ENCODE measurements around the gene IRS1.

IRS1 gene

GRCh38 chr2:226839951-226840350 is 40.3 kb upstream of the IRS1 start:
- DNase-seq (ENCODE audit: low read depth), result no peak
- H3K4me3 ChIP-seq (ENCODE audit: control insufficient read depth, low read depth, low read length), result no peak overlapping the region
- no peak for TF ChIP-seq CTCF (IDR thresholded peaks at IDR 0.05; ENCODE audit: control insufficient read depth, insufficient read depth, low read depth, low read length, missing control alignments)

GRCh38 chr2:226839161-226839560 is 39.5 kb upstream of the IRS1 start:
- H3K4me3 ChIP-seq (ENCODE audit: control insufficient read depth, low read depth, low read length), result no peak overlapping the region
- no peak for TF ChIP-seq CTCF (IDR thresholded peaks at IDR 0.05; ENCODE audit: control insufficient read depth, insufficient read depth, low read depth, low read length, missing control alignments)
- no peak for DNase-seq (ENCODE audit: low read depth)

- no peak overlapping the region for H3K4me3 ChIP-seq (ENCODE audit: control insufficient read depth, low read depth, low read length)
These were observed 39.1 kb upstream of the IRS1 start for GRCh38 chr2:226838722-226839121.

GRCh38 chr2:226837787-226838603 is 38.4 kb upstream of the IRS1 start:
- DNase-seq (ENCODE audit: low read depth), result no peak
- no peak overlapping the region for H3K4me3 ChIP-seq (ENCODE audit: control insufficient read depth, low read depth, low read length)
- TF ChIP-seq CTCF (IDR thresholded peaks at IDR 0.05; ENCODE audit: control insufficient read depth, insufficient read depth, low read depth, low read length, missing control alignments), result no peak

More at GRCh38 chr2:226838722-226839121, 39.1 kb upstream of the IRS1 start:
- no peak for TF ChIP-seq CTCF (IDR thresholded peaks at IDR 0.05; ENCODE audit: control insufficient read depth, insufficient read depth, low read depth, low read length, missing control alignments)
- DNase-seq (ENCODE audit: low read depth), result no peak

- no peak overlapping the region for H3K4me3 ChIP-seq (ENCODE audit: control insufficient read depth, low read depth, low read length)
- no peak for TF ChIP-seq CTCF (IDR thresholded peaks at IDR 0.05; ENCODE audit: control insufficient read depth, insufficient read depth, low read depth, low read length, missing control alignments)
- no peak for DNase-seq (ENCODE audit: low read depth)
These were observed 37.7 kb upstream of the IRS1 start for GRCh38 chr2:226837334-226837733.

- H3K4me3 ChIP-seq (ENCODE audit: control insufficient read depth, low read depth, low read length), result peak overlapping the region; percentile 74
- DNase-seq (ENCODE audit: low read depth), result no peak
- TF ChIP-seq CTCF (IDR thresholded peaks at IDR 0.05; ENCODE audit: control insufficient read depth, insufficient read depth, low read depth, low read length, missing control alignments), result no peak
These were observed 36.9 kb upstream of the IRS1 start for GRCh38 chr2:226836548-226836885.
